Peyer's patch (tissue), 4 donors: Measurements from ENCODE around the gene HTR6.

Source experiments
- CTCF ChIP-seq, 6 experiments: fragments of 450-650 bp in 4 of 6; fragments of 200-600 bp in 2 of 6; sonication (generic) in 1 of 6; IDR thresholded peaks; one replicate each; pipeline ENCODE4 v1.5.1; 2017 to 2019; ENCODE audit warnings: antibody characterized with exemption in 6 of 6, mild to moderate bottlenecking in 3 of 6, moderate library complexity in 1 of 6
- POLR2A ChIP-seq, 2 donors: fragments of 450-650 bp; IDR thresholded peaks; one replicate each; pipeline ENCODE4 v1.5.1; 2017; ENCODE audit warnings: antibody characterized with exemption in 2 of 2, mild to moderate bottlenecking in 2 of 2, moderate library complexity in 2 of 2

DNA sequence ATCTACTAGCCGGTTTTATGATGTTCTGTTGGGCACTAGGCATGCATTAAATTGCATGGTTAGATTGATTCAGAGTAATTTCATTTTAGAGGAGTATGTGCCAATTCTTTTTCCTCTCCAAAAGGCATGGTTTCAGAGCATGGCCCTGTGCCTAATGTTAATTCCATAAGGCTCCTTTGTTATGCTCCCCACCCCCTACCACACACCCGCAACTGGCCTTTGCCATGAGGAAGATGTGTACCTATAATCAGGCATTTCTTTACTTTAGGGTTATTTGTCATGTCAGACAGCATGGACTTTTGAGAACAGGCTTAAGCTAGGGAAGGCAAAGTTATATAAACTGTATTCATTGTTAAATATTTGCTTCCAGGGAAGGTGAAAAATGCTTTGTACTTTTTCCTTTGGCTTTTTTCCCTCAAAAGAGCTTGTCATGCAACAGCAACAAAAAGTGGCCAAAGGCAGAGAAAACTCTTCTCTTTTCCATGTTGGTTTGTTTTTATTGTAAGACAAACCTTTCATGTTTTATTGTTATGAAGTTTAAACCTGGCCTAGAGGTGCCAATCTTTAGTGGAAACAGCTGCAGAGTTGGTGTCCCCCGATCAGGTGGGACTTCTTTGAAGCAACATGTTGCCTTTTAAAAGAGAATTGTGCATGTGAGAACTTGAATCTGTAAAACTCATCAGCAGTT is 44.8 kb upstream of the HTR6 start:
- TF ChIP-seq POLR2A (IDR thresholded peaks at IDR 0.05) (no peak), CTCF (IDR thresholded peaks at IDR 0.05) (no peak)
